GM20000 (cell line): ENCODE measurements around the gene CNGA1.
"Not testable (repeated sequence)": the region's sequence is repeated elsewhere in the genome, so short reads cannot be mapped to it uniquely, and the experiment has no call there.

Source experiments
- DNase-seq: peaks from one replicate; pipeline ENCODE4 v3.0.0; 2012; ENCODE audit warnings: low spot score
- CTCF ChIP-seq: IDR thresholded peaks from 2 replicates; pipeline ENCODE4 v1.5.1; 2012; ENCODE audit warnings: mild to moderate bottlenecking, control low read depth; ENCODE audit errors: extremely low read depth, missing control alignments

CNGA1 gene

DNA sequence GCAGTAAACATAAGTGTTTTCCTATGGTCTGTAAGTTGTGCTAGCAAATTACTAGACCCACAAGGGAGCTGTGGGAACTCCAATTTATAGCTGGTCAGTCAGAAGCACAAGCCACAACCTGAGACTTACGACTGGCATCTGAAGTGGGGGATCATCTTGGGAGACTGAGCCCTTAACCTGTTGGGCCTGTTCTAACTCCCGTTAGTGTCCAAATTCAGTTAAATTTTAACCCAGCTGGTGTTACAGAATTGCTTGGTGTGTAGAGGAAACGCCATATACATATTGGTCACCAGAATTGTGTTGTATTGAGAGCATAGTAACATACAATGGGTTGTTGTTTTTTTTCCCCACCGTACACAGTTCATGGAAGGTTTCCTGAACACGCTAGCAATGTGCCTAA, 77.0 kb downstream of the CNGA1 start:
- no peak for DNase-seq
- no peak for TF ChIP-seq CTCF

GRCh38 chr4:47936336-47936735, 80.1 kb downstream of the CNGA1 start:
- TF ChIP-seq CTCF: no peak
- no peak for DNase-seq

DNA sequence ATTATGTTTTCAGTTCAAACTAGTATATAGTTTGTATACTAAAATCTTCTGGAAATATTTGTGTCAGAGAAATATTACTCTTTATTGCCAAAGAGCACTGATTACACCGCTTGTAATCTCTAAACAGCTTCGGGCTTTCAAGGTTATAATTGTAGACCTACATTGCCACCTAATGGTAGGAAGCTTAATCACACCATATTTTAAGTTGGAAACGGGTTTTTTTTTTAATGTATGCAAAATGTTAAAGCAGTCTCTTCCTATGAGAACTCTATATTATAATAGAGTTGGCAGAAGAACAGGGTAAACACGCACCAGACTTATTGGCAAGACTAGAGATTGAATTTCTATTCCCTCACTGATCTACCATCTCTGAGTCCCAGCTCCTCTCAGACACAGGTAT, 82.6 kb downstream of the CNGA1 start:
- peak; percentile 33 for TF ChIP-seq CTCF
- peak; percentile 37 for DNase-seq

- DNase-seq: no peak
- TF ChIP-seq CTCF: no peak
Observed at GRCh38 chr4:47930971-47931804, 85.3 kb downstream of the CNGA1 start.

GRCh38 chr4:47929682-47930201, 86.7 kb downstream of the CNGA1 start:
- no peak for TF ChIP-seq CTCF
- DNase-seq: no peak

GRCh38 chr4:47926667-47927258, 89.7 kb downstream of the CNGA1 start:
- peak; percentile 70 for TF ChIP-seq CTCF
- DNase-seq: peak; percentile 53

GRCh38 chr4:47923261-47923608, 93.2 kb downstream of the CNGA1 start:
- DNase-seq: not testable (repeated sequence)

- not testable (repeated sequence) for DNase-seq
Observed at GRCh38 chr4:47922436-47923260, 93.8 kb downstream of the CNGA1 start.

- not testable (repeated sequence) for DNase-seq
Observed at GRCh38 chr4:47917163-47917562, 99.3 kb downstream of the CNGA1 start.
